OCI-M2 (cell line): Measurements from ENCODE around the gene SP140L.
"Not testable (repeated sequence)": the region's sequence is repeated elsewhere in the genome, so short reads cannot be mapped to it uniquely, and the experiment has no call there.

Source experiments
- DNase-seq: peaks from one replicate; lab custom pipeline; 2025; ENCODE audit not compliant: unreplicated experiment; lab: John Stamatoyannopoulos, UW

The SP140L gene

GRCh38 chr2:230323385-230324106, 3.4 kb upstream of the SP140L start:
- no peak for DNase-seq

- DNase-seq, result no peak
Measured at GRCh38 chr2:230324503-230324902, 2.5 kb upstream of the SP140L start.

DNA sequence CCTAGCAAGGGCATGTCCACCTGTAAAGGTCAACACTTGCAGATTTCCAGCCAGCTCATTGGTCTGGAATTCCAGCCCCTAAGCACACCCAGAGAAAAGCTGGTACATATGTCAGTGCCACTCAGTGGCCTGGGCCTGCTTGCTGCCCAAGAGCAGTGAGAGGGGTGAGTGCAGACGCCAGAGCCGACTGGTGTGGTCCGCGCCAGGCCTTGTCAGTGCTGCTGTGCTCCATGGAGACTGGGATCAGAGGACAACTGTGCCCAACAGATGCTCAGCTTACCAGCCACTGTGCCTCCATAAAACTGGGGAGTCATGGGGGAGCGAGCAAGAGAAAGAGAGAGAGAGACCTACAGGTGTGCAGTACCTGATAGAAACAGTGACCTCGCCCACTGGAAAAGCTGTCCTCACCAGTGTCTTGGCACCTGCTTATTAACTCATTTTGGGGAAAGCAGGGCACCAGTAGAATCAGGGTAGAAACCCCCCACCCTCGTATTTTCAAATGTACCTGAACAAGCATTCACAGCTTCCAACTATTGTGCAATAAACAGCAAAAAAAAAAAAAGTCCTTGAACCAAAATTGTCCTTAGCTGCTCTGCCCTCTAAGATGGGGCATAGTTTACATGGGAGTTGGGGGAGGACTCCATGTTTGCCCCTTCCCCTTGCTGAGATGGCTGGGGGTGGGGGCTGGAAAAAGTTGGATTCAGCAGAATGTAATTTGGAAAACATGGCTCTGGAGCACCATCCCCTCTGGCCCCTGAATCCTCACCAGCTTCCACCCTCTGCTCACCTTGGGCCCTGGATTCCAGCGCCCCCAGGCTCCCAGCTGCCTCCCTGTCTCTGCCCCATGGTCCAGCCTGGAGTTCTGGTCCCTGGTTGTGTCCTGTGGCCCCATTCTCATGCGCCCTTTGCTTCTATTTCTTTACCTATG, 1.4 kb upstream of the SP140L start:
- DNase-seq, result no peak

DNA sequence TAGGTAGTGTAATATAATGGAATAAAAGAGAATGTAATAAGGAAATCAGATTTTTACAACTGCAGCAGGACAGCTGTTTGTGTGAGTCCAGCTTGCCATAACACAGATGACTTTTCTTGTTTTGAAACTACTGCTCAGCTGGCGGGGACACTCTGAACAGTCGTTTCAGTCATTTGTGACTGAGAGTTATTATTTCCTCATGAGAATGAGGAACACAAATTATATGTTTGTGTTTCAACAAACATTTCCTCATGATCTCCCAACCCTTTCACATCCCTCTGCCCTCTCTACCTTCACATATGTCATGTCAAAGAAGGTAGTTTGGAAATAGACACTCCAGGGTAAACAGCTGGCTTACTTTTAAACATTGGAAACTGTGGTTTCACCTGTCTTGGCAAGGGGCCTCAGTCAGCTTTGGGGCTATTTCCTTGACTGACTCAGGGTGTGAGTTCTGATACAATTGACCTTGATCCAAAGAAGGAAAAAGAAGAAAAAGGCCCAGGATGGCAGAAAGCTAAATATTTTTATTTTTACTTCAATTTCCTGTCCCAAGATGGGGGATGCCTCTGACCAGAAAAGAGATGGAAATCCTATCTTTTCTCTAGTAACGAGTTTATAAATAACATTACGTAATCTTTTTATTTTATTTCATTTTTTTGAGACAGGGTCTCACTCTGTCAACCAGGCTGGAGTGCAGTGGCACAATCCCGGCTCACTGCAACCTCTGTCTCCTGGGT, 593 bp downstream of the SP140L start:
- no peak for DNase-seq

DNA sequence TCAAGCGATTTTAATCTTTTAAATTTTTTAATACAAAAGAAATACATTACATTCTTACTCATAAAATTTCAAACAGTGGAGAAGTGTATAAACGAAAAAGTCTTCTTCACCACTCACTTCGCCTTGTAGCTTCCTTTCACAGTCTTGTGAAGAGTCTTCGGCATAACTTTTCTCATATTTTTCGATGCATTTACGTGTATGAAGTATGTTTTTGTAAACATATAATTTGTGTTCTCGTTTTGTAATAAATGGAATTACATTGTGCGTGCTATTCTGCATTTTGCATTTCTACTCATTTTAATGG, 1.1 kb downstream of the SP140L start:
- no peak for DNase-seq

- DNase-seq, result no peak
Measured at GRCh38 chr2:230329946-230330605, 3.1 kb downstream of the SP140L start.

DNA sequence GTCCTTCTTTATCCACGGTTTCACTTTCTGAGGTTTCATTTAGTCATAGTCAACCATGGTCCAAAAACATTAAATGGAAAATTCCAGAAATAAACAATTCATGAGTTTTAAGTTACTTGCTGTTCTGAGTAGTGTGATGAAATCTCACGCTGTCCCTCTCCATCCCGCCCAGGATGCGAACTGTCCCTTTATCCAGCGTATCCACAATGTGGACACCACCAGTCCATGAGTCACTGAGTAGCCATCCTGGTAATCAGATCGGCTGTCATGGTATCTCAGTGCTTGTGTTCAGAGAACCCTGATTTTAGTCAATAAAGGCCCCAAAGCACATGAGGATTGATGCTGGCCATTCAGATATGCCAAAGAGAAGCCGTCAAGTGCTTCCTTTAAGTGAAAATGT, 3.7 kb downstream of the SP140L start:
- no peak for DNase-seq

DNA sequence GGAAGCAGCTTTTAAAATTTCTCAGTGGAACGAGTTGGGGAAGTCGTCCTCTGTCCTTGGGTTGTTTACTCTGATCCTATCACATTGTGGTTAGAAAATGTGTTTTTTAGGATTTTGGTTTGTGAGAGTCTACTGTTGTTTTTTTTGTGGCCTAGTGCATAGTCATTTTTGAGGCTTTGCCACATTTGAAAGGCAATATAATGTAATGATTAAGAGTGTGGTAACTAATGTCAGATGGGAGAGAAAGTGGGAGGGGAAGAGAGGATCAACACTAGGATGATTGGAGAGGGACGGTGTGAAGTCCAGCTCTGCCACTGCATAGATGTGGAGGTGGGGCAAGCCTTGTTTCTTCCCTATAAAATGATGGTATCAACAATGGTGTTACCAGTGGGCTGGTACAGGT, 8.5 kb downstream of the SP140L start:
- DNase-seq, result no peak

DNA sequence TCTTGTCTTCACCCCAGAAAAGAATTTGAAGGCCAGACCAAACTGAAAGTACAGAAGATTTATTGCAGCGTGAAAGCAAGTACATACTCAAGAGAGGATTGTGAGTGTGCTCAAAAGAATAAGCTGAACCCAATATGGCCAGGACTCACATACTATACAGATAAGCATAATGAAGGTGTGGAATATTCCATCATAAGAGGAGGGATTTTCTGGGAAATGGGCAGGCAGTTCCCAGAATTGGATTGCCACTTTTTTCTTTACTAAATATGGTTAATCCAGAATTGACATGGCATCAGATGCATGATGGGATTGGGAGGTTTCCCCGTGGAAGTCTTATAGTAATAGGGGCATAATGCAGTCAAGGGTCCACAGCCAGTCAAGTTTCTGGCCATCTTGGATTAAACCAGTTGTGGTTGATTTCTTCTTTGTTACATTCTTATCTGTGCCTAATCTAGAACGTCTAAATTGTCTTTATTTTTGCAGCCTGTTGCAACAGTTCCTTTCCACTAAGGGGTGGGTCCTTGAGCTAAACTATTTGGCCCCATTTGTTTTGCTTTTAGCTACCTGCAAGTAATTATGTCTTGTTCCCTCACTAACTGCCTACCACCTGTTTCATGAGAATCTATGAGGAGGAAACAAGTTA, 9.0 kb downstream of the SP140L start:
- DNase-seq, result no peak

GRCh38 chr2:230341936-230342528, 15.0 kb downstream of the SP140L start:
- DNase-seq, result not testable (repeated sequence)

GRCh38 chr2:230343041-230343624, 16.1 kb downstream of the SP140L start:
- DNase-seq, result not testable (repeated sequence)

DNA sequence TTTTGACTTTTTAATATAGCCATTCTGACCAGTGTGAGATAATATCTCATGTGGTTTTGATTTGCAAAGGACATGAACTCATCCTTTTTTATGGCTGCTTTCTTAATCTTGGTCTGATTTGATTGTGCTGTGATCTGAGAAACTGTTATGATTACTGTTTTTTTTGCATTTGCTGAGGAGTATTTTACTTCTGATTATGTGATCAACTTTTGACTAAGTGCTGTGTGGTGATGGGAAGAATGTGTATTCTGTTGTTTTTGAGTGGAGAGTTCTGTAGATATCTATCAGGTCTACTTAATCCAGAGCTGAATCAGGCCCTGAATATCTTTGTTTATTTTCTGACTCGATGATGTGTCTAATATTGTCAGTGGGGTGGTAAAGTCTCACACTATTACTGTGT, 16.8 kb downstream of the SP140L start:
- DNase-seq, result no peak

GRCh38 chr2:230346465-230346864, 19.5 kb downstream of the SP140L start:
- no peak for DNase-seq

GRCh38 chr2:230346921-230347533, 20.0 kb downstream of the SP140L start:
- DNase-seq, result no peak

DNA sequence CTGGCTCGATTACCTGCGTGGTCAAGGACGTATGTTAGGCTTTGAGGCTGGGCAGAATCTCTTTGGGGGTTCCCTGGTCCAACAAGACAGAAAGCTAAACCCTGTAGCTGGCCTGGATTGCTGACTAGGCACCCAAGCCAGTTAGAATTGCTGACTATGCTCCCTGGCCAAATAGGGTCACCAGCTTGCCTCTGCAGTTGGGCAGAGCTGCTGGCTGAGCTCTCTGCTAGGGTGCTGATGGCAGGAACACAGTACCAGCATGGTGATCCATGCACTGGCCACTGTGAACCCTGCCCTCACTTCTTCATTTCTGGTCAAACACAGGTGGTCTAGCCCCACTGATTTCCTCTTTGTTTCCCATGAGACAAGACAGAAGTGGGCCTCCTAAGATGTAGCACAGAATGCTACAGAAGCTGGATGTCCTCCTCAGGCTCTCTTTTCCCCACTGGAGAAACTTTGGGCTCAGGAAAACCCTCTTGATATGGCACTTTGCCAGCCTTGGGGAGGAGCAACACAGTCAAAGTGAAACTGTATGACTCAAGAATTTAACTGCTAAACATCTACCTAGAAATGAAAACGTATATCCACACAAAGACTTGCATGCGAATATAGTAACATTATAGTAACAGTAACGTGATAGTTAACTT, 20.8 kb downstream of the SP140L start:
- no peak for DNase-seq

GRCh38 chr2:230348787-230349186, 21.8 kb downstream of the SP140L start:
- no peak for DNase-seq

GRCh38 chr2:230356084-230356483, 29.1 kb downstream of the SP140L start:
- no peak for DNase-seq

- no peak for DNase-seq
Measured at GRCh38 chr2:230358305-230358704, 31.3 kb downstream of the SP140L start.

GRCh38 chr2:230360028-230360427, 33.0 kb downstream of the SP140L start:
- DNase-seq, result no peak
